Measurements from ENCODE around the gene PCDH12.

DNA sequence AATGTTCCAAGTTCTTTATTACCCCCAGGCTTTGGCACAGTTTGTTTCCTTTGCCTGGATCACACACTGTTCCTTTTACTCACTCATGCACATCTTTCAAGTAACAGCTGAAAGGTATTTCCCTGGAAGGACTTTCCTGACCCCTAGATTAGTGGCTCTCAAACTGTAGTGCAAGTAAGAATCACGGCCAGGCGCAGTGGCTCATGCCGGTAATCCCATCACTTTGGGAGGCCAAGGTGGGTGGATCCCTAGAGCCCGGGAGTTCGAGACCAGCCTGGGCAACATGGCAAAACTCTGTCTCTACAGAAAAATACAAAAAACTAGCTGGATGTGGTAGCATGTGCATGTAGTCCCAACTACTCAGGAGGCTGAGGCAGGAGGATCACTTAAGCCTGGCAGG lies 53.5 kb downstream of the PCDH12 start:
- no peak for TF ChIP-seq CHD2 (IDR thresholded peaks at IDR 0.05; ENCODE audit: borderline replicate concordance, low read depth, low read length)
- no peak for TF ChIP-seq EZH2 (IDR thresholded peaks at IDR 0.05; ENCODE audit: borderline replicate concordance, control insufficient read depth, low read depth, low read length)
- TF ChIP-seq, protein P1, sequence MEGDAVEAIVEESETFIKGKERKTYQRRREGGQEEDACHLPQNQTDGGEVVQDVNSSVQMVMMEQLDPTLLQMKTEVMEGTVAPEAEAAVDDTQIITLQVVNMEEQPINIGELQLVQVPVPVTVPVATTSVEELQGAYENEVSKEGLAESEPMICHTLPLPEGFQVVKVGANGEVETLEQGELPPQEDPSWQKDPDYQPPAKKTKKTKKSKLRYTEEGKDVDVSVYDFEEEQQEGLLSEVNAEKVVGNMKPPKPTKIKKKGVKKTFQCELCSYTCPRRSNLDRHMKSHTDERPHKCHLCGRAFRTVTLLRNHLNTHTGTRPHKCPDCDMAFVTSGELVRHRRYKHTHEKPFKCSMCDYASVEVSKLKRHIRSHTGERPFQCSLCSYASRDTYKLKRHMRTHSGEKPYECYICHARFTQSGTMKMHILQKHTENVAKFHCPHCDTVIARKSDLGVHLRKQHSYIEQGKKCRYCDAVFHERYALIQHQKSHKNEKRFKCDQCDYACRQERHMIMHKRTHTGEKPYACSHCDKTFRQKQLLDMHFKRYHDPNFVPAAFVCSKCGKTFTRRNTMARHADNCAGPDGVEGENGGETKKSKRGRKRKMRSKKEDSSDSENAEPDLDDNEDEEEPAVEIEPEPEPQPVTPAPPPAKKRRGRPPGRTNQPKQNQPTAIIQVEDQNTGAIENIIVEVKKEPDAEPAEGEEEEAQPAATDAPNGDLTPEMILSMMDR (IDR thresholded peaks at IDR 0.05 in 2 of 3, conservative IDR thresholded peaks at IDR 0.05 in 1 of 3; ENCODE audit: control insufficient read depth in 2 of 3, extremely low read depth in 1 of 3, insufficient read depth in 1 of 3, low read depth in 3 of 3, low read length in 3 of 3): no peak
- TF ChIP-seq CEBPB (IDR thresholded peaks at IDR 0.05; ENCODE audit: borderline replicate concordance in 1 of 2, low read depth in 2 of 2, low read length in 2 of 2): no peak
- TF ChIP-seq, protein P2, sequence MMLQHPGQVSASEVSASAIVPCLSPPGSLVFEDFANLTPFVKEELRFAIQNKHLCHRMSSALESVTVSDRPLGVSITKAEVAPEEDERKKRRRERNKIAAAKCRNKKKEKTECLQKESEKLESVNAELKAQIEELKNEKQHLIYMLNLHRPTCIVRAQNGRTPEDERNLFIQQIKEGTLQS (IDR thresholded peaks at IDR 0.05; ENCODE audit: borderline replicate concordance, extremely low read depth, low read depth, low read length): no peak
- no peak for TF ChIP-seq YY1 (IDR thresholded peaks at IDR 0.05; ENCODE audit: low read depth, low read length)
- TF ChIP-seq, protein P3, sequence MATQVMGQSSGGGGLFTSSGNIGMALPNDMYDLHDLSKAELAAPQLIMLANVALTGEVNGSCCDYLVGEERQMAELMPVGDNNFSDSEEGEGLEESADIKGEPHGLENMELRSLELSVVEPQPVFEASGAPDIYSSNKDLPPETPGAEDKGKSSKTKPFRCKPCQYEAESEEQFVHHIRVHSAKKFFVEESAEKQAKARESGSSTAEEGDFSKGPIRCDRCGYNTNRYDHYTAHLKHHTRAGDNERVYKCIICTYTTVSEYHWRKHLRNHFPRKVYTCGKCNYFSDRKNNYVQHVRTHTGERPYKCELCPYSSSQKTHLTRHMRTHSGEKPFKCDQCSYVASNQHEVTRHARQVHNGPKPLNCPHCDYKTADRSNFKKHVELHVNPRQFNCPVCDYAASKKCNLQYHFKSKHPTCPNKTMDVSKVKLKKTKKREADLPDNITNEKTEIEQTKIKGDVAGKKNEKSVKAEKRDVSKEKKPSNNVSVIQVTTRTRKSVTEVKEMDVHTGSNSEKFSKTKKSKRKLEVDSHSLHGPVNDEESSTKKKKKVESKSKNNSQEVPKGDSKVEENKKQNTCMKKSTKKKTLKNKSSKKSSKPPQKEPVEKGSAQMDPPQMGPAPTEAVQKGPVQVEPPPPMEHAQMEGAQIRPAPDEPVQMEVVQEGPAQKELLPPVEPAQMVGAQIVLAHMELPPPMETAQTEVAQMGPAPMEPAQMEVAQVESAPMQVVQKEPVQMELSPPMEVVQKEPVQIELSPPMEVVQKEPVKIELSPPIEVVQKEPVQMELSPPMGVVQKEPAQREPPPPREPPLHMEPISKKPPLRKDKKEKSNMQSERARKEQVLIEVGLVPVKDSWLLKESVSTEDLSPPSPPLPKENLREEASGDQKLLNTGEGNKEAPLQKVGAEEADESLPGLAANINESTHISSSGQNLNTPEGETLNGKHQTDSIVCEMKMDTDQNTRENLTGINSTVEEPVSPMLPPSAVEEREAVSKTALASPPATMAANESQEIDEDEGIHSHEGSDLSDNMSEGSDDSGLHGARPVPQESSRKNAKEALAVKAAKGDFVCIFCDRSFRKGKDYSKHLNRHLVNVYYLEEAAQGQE (IDR thresholded peaks at IDR 0.05; ENCODE audit: low read depth, low read length): no peak
- TF ChIP-seq CREM (IDR thresholded peaks at IDR 0.05; ENCODE audit: low read depth): no peak
